GM21723 (cell line): ENCODE data around the gene PHEX.

Experiments used
- ATAC-seq: cut with Tn5 transposase; IDR thresholded peaks from one replicate; pipeline ENCODE4 v1.9.1; 2021; ENCODE audit warnings: mild to moderate bottlenecking, moderate library complexity; ENCODE audit not compliant: unreplicated experiment

Gene PHEX

GRCh38 chrX:22097012-22097694, 65.0 kb downstream of the PHEX start:
- no peak for ATAC-seq

GRCh38 chrX:22105231-22105630, 73.1 kb downstream of the PHEX start:
- ATAC-seq = no peak

GRCh38 chrX:22105971-22106370, 73.8 kb downstream of the PHEX start:
- no peak for ATAC-seq

- ATAC-seq = no peak
Observed at GRCh38 chrX:22109442-22109841, 77.3 kb downstream of the PHEX start.

GRCh38 chrX:22110729-22111494, 78.8 kb downstream of the PHEX start:
- no peak for ATAC-seq

GRCh38 chrX:22116605-22117546, 84.8 kb downstream of the PHEX start:
- no peak for ATAC-seq

GRCh38 chrX:22117633-22118032, 85.5 kb downstream of the PHEX start:
- no peak for ATAC-seq

GRCh38 chrX:22118161-22118830, 86.2 kb downstream of the PHEX start:
- ATAC-seq = no peak

- ATAC-seq = no peak
Observed at GRCh38 chrX:22121161-22121560, 89.0 kb downstream of the PHEX start.

GRCh38 chrX:22122510-22122909, 90.4 kb downstream of the PHEX start:
- ATAC-seq = no peak

GRCh38 chrX:22124098-22124497, 92.0 kb downstream of the PHEX start:
- no peak for ATAC-seq

- no peak for ATAC-seq
Observed at GRCh38 chrX:22125481-22125880, 93.4 kb downstream of the PHEX start.

- no peak for ATAC-seq
Observed at GRCh38 chrX:22126327-22126726, 94.2 kb downstream of the PHEX start.

GRCh38 chrX:22128961-22129360, 96.8 kb downstream of the PHEX start:
- no peak for ATAC-seq

- ATAC-seq = no peak
Observed at GRCh38 chrX:22134681-22135080, 102.6 kb downstream of the PHEX start.

- ATAC-seq = no peak
Observed at GRCh38 chrX:22135171-22135711, 103.1 kb downstream of the PHEX start.

GRCh38 chrX:22135994-22136684, 104.0 kb downstream of the PHEX start:
- no peak for ATAC-seq

- no peak for ATAC-seq
Observed at GRCh38 chrX:22136711-22137110, 104.6 kb downstream of the PHEX start.

- no peak for ATAC-seq
Observed at GRCh38 chrX:22139822-22140221, 107.7 kb downstream of the PHEX start.
